ENCODE results near the gene ARHGEF39.

ARHGEF39 gene

DNA sequence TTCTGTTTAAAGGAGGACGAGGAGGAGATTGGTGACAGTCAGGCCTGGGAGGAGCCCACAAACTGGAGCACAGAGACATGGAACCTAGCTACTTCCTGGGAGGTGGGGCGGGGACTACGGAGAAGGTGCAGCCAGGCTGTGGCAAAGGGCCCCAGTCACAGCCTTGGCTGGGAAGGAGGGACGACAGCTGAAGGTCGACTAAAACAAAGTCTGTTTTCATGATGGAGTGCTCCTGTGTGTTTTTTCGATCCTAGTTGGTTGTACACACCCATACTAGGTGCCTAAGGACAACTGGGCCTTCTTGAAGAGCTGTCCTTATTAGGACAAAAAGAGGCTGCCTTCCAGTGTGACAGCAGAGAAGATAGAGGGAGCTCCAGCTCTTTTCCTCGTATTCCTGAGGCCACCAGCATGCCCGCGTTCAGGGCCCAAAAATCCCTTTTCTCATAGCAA, 4.0 kb downstream of the ARHGEF39 start:
- TF ChIP-seq ZNF8 (CRISPR knock-in tag; IDR thresholded peaks at IDR 0.05) (no peak), BACH2 (CRISPR knock-in tag; IDR thresholded peaks at IDR 0.05; ENCODE audit: borderline replicate concordance) (no peak), RARB (CRISPR knock-in tag; IDR thresholded peaks at IDR 0.05) (no peak)
- no peak for ATAC-seq

DNA sequence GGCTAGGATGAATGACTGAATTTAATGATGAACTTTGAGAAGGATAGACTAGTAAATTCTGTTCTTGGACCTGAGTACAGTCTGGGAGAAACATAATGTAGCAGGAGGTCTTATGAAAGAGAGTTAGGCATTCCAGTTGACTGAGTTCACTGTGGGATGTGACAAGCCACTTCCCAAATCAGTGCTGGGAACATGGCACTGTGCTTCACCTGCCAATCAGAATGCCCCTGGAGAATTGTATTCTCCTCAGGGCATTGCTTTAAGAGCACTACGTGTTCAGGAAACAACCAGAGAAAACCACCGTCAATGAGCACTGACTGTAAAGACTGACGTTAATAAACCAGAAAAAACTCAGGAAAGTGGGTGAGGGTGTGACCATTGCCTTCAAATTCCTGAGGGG, 5.7 kb downstream of the ARHGEF39 start:
- TF ChIP-seq ZFP3 (CRISPR knock-in tag; IDR thresholded peaks at IDR 0.05) (no peak), SNAI2 (CRISPR knock-in tag; IDR thresholded peaks at IDR 0.05) (no peak), ZC3H10 (CRISPR knock-in tag; IDR thresholded peaks at IDR 0.05) (no peak), ZNF8 (CRISPR knock-in tag; IDR thresholded peaks at IDR 0.05) (no peak), TOX (CRISPR knock-in tag; IDR thresholded peaks at IDR 0.05; ENCODE audit: borderline replicate concordance) (no peak), ZNF565 (CRISPR knock-in tag; conservative IDR thresholded peaks at IDR 0.05; ENCODE audit: low read depth) (no peak), ISL1 (CRISPR knock-in tag; IDR thresholded peaks at IDR 0.05) (no peak), PPARA (CRISPR knock-in tag; IDR thresholded peaks at IDR 0.05; ENCODE audit: borderline replicate concordance) (no peak), RARB (CRISPR knock-in tag; IDR thresholded peaks at IDR 0.05) (no peak), ESRRG (CRISPR knock-in tag; IDR thresholded peaks at IDR 0.05) (no peak), ZFP30 (CRISPR knock-in tag; IDR thresholded peaks at IDR 0.05) (no peak), ZNF70 (CRISPR knock-in tag; IDR thresholded peaks at IDR 0.05) (no peak), OSR1 (CRISPR knock-in tag; IDR thresholded peaks at IDR 0.05) (no peak)
- TF ChIP-seq, protein P1, sequence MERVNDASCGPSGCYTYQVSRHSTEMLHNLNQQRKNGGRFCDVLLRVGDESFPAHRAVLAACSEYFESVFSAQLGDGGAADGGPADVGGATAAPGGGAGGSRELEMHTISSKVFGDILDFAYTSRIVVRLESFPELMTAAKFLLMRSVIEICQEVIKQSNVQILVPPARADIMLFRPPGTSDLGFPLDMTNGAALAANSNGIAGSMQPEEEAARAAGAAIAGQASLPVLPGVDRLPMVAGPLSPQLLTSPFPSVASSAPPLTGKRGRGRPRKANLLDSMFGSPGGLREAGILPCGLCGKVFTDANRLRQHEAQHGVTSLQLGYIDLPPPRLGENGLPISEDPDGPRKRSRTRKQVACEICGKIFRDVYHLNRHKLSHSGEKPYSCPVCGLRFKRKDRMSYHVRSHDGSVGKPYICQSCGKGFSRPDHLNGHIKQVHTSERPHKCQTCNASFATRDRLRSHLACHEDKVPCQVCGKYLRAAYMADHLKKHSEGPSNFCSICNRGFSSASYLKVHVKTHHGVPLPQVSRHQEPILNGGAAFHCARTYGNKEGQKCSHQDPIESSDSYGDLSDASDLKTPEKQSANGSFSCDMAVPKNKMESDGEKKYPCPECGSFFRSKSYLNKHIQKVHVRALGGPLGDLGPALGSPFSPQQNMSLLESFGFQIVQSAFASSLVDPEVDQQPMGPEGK (CRISPR knock-in tag; IDR thresholded peaks at IDR 0.05; ENCODE audit: borderline replicate concordance) = no peak
- TF ChIP-seq, protein P2, sequence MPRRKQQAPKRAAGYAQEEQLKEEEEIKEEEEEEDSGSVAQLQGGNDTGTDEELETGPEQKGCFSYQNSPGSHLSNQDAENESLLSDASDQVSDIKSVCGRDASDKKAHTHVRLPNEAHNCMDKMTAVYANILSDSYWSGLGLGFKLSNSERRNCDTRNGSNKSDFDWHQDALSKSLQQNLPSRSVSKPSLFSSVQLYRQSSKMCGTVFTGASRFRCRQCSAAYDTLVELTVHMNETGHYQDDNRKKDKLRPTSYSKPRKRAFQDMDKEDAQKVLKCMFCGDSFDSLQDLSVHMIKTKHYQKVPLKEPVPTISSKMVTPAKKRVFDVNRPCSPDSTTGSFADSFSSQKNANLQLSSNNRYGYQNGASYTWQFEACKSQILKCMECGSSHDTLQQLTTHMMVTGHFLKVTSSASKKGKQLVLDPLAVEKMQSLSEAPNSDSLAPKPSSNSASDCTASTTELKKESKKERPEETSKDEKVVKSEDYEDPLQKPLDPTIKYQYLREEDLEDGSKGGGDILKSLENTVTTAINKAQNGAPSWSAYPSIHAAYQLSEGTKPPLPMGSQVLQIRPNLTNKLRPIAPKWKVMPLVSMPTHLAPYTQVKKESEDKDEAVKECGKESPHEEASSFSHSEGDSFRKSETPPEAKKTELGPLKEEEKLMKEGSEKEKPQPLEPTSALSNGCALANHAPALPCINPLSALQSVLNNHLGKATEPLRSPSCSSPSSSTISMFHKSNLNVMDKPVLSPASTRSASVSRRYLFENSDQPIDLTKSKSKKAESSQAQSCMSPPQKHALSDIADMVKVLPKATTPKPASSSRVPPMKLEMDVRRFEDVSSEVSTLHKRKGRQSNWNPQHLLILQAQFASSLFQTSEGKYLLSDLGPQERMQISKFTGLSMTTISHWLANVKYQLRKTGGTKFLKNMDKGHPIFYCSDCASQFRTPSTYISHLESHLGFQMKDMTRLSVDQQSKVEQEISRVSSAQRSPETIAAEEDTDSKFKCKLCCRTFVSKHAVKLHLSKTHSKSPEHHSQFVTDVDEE (CRISPR knock-in tag; IDR thresholded peaks at IDR 0.05) = no peak
- TF ChIP-seq, protein P3, sequence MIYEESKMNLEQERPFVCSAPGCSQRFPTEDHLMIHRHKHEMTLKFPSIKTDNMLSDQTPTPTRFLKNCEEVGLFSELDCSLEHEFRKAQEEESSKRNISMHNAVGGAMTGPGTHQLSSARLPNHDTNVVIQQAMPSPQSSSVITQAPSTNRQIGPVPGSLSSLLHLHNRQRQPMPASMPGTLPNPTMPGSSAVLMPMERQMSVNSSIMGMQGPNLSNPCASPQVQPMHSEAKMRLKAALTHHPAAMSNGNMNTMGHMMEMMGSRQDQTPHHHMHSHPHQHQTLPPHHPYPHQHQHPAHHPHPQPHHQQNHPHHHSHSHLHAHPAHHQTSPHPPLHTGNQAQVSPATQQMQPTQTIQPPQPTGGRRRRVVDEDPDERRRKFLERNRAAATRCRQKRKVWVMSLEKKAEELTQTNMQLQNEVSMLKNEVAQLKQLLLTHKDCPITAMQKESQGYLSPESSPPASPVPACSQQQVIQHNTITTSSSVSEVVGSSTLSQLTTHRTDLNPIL (CRISPR knock-in tag; IDR thresholded peaks at IDR 0.05; ENCODE audit: low read depth) = no peak
- TF ChIP-seq, protein P4, sequence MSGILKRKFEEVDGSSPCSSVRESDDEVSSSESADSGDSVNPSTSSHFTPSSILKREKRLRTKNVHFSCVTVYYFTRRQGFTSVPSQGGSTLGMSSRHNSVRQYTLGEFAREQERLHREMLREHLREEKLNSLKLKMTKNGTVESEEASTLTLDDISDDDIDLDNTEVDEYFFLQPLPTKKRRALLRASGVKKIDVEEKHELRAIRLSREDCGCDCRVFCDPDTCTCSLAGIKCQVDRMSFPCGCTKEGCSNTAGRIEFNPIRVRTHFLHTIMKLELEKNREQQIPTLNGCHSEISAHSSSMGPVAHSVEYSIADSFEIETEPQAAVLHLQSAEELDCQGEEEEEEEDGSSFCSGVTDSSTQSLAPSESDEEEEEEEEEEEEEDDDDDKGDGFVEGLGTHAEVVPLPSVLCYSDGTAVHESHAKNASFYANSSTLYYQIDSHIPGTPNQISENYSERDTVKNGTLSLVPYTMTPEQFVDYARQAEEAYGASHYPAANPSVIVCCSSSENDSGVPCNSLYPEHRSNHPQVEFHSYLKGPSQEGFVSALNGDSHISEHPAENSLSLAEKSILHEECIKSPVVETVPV (CRISPR knock-in tag; IDR thresholded peaks at IDR 0.05) = no peak
- no peak for ATAC-seq

DNA sequence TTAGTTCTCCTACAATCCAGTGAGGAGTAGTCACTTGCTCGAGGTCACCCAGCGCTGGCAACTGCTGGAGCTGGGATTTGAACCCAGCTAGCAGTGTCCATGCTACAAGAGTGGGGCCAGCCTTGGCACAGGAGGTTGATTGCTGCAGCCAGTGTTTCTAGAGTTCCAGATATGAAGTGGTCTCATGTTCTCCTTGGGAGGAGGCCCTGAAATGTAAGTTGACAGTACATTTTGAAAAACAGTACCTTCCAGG, 6.1 kb downstream of the ARHGEF39 start:
- no peak for TF ChIP-seq GLIS3 (CRISPR knock-in tag; IDR thresholded peaks at IDR 0.05)
- no peak for TF ChIP-seq TCF4 (CRISPR knock-in tag; IDR thresholded peaks at IDR 0.05; ENCODE audit: borderline replicate concordance)
- no peak for TF ChIP-seq ZFP30 (CRISPR knock-in tag; IDR thresholded peaks at IDR 0.05)
- no peak for TF ChIP-seq ESRRG (CRISPR knock-in tag; IDR thresholded peaks at IDR 0.05)
- no peak for TF ChIP-seq CSDC2 (CRISPR knock-in tag; IDR thresholded peaks at IDR 0.05)
- TF ChIP-seq, protein P1 (CRISPR knock-in tag; IDR thresholded peaks at IDR 0.05; ENCODE audit: borderline replicate concordance) = no peak
- TF ChIP-seq ZNF70 (CRISPR knock-in tag; IDR thresholded peaks at IDR 0.05) = no peak
- TF ChIP-seq ZFP3 (CRISPR knock-in tag; IDR thresholded peaks at IDR 0.05) = no peak
- TF ChIP-seq, protein P4 (CRISPR knock-in tag; IDR thresholded peaks at IDR 0.05) = no peak
- no peak for TF ChIP-seq PPARA (CRISPR knock-in tag; IDR thresholded peaks at IDR 0.05; ENCODE audit: borderline replicate concordance)
- TF ChIP-seq, protein P3 (CRISPR knock-in tag; IDR thresholded peaks at IDR 0.05; ENCODE audit: low read depth) = no peak
- no peak for TF ChIP-seq RARB (CRISPR knock-in tag; IDR thresholded peaks at IDR 0.05)
- TF ChIP-seq, protein P5, sequence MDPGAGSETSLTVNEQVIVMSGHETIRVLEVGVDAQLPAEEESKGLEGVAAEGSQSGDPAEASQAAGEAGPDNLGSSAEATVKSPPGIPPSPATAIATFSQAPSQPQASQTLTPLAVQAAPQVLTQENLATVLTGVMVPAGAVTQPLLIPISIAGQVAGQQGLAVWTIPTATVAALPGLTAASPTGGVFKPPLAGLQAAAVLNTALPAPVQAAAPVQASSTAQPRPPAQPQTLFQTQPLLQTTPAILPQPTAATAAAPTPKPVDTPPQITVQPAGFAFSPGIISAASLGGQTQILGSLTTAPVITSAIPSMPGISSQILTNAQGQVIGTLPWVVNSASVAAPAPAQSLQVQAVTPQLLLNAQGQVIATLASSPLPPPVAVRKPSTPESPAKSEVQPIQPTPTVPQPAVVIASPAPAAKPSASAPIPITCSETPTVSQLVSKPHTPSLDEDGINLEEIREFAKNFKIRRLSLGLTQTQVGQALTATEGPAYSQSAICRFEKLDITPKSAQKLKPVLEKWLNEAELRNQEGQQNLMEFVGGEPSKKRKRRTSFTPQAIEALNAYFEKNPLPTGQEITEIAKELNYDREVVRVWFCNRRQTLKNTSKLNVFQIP (CRISPR knock-in tag; IDR thresholded peaks at IDR 0.05; ENCODE audit: borderline replicate concordance, low read depth) = no peak
- TF ChIP-seq TOX (CRISPR knock-in tag; IDR thresholded peaks at IDR 0.05; ENCODE audit: borderline replicate concordance) = no peak
- TF ChIP-seq ZNF565 (CRISPR knock-in tag; conservative IDR thresholded peaks at IDR 0.05; ENCODE audit: low read depth) = no peak
- ATAC-seq = peak; percentile 4
